Uterus (tissue), 4 donors: Measurements from ENCODE around the gene RHOXF2B. TPM values are rescaled to one million over a fixed set of nuclear protein-coding genes. Genes with fewer than 3 reads are reported as not detected.
"Not testable (repeated sequence)": the region's sequence is repeated elsewhere in the genome, so short reads cannot be mapped to it uniquely, and the experiment has no call there.

Experiments
- DNase-seq, 2 donors: peaks; one replicate each; pipeline ENCODE4 v3.0.0-alpha.2; 2019 to 2020
- H3K27ac ChIP-seq, 2 donors: fragments of 200-600 bp; sonication (generic); 1 replicate in 1 of 2; 2 replicates in 1 of 2; pipeline ENCODE4 v1.5.1; 2016 to 2018
- H3K27me3 ChIP-seq, 2 donors: fragments of 200-600 bp; sonication (generic); one replicate each; pipeline ENCODE4 v1.5.1; 2018 to 2019; ENCODE audit warnings: control low read depth in 1 of 2
- H3K36me3 ChIP-seq, 2 donors: fragments of 200-600 bp; sonication (generic); one replicate each; pipeline ENCODE4 v1.5.1; 2019; ENCODE audit warnings: control low read depth in 1 of 2
- H3K4me1 ChIP-seq, 2 donors: fragments of 200-600 bp; sonication (generic); one replicate each; pipeline ENCODE4 v1.5.1; 2018 to 2019; ENCODE audit warnings: control low read depth in 1 of 2
- H3K4me3 ChIP-seq, 2 donors: fragments of 200-600 bp; sonication (generic); 1 replicate in 1 of 2; 2 replicates in 1 of 2; pipeline ENCODE4 v1.5.1; 2018 to 2019; ENCODE audit warnings: mild to moderate bottlenecking in 1 of 2
- H3K9me3 ChIP-seq, 2 donors: fragments of 200-600 bp; sonication (generic); one replicate each; pipeline ENCODE4 v1.5.1; 2019; ENCODE audit warnings: control low read depth in 1 of 2
- CTCF ChIP-seq, 4 experiments: fragments of 200-600 bp in 2 of 4; fragments of 450-650 bp in 2 of 4; sonication (generic) in 2 of 4; IDR thresholded peaks; one replicate each; pipeline ENCODE4 v1.5.1; 2016 to 2019; ENCODE audit warnings: antibody characterized with exemption in 4 of 4, mild to moderate bottlenecking in 2 of 4, moderate library complexity in 1 of 4
- POLR2A ChIP-seq, 2 donors: fragments of 450-650 bp; IDR thresholded peaks; one replicate each; pipeline ENCODE4 v1.6.1; 2016; ENCODE audit warnings: antibody characterized with exemption in 2 of 2, mild to moderate bottlenecking in 1 of 2, moderate library complexity in 1 of 2
- intact Hi-C: fragments of 100-400 bp; cut with DNase I; formaldehyde crosslinking; loops from one replicate; pipeline ENCODE4 v1.15.1; 2023; ENCODE audit warnings: low total_unique reads
- total RNA-seq, 4 donors: library from RNA; depleted of rRNA in 3 of 4; stranded (reverse); fragments of >200 nt in 3 of 4; gene quantifications; one replicate each; pipeline versions ENCODE4 v1.1.0 to v1.2.4, GENCODE V29; 2014 to 2023
- donor health status: DM: yes; HTN: yes; CAD: no.

The RHOXF2B gene
- not detected for total RNA-seq

DNA sequence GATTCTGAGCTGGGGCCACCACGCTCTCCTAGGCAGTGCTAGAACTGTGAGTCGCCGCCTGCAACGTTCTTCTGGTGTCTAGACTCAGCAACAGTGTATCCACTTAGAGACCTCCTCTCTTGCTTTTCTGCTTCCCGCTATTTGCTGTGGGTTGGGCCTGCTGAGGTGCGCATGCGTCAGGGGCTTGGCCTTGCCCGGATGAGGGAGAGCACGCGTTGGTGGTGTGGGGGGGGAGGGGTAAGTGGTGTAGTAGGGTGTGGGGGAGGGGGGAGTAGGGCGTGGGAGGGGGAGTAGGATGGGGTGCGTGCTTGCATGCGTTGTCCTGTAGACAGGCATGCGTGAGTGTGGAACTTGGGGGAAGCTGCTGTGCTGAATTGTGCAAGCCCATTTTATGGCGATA, at the start of gene RHOXF2B:
RHOXF2B (minus strand) TSS at position 101 of the 400 bp plus-strand sequence. CDS start 138 bp downstream, outside the sequence.
- H3K27ac ChIP-seq, intact Hi-C loops, H3K9me3 ChIP-seq, H3K27me3 ChIP-seq, H3K36me3 ChIP-seq, H3K4me1 ChIP-seq, H3K4me3 ChIP-seq, DNase-seq: not testable (repeated sequence)

DNA sequence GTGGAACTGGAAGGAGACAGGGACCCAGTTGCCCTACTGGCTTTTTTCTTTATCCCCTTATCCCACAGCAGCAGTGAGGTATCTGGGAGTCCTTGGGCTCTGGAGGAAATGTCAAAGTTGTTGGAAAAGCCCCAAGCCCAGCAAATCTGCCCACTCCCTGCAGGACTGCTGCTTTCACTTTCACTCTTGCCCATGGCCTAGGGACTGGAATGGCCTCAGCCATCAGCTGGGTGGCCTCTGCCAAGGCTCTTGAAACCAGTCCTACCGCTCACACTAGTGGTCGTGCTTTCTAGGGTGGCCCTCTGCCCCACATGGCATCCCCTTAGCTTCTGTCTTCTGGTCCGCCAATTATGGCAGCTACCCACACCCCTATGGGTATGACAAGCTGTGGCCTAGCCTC, 48.0 kb upstream of the RHOXF2B start:
- H3K27ac ChIP-seq: no peak overlapping the region
- H3K9me3 ChIP-seq: no peaks in the 10 kb centered on the region
- H3K27me3 ChIP-seq: no peaks in the 10 kb centered on the region
- no peaks in the 10 kb centered on the region for H3K36me3 ChIP-seq
- no peaks in the 10 kb centered on the region for H3K4me1 ChIP-seq
- intact Hi-C loops: no loop called here
- H3K4me3 ChIP-seq: no peak overlapping the region
- DNase-seq: no peak
- TF ChIP-seq CTCF (IDR thresholded peaks at IDR 0.05): no peak
- TF ChIP-seq POLR2A (IDR thresholded peaks at IDR 0.05): no peak

DNA sequence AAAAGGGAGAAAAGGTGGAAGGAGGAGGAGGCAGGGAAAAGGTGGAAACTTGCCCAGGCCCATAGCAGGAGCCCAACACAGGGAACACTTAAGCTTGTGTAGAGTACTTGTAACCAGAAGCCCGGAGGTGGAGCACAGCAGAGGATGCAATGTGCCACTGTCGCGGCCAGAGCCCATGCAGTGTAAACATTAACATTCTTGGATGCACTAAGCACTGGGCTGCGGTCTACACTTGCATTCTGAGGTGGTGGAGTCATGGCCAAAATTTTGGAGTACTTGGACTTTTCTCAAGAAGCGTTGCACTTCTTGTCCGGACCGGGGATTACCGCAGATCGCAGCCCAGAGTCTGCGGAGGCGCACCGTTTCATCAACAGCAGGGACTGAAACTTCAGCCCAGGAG, 42.7 kb upstream of the RHOXF2B start:
- no peaks in the 10 kb centered on the region for H3K36me3 ChIP-seq
- no peaks in the 10 kb centered on the region for H3K27me3 ChIP-seq
- no peak overlapping the region for H3K4me3 ChIP-seq
- H3K4me1 ChIP-seq: no peaks in the 10 kb centered on the region
- intact Hi-C loops: no loop called here
- no peak for TF ChIP-seq CTCF (IDR thresholded peaks at IDR 0.05)
- no peak for TF ChIP-seq POLR2A (IDR thresholded peaks at IDR 0.05)
- H3K27ac ChIP-seq: no peak overlapping the region
- no peaks in the 10 kb centered on the region for H3K9me3 ChIP-seq
- no peak for DNase-seq

DNA sequence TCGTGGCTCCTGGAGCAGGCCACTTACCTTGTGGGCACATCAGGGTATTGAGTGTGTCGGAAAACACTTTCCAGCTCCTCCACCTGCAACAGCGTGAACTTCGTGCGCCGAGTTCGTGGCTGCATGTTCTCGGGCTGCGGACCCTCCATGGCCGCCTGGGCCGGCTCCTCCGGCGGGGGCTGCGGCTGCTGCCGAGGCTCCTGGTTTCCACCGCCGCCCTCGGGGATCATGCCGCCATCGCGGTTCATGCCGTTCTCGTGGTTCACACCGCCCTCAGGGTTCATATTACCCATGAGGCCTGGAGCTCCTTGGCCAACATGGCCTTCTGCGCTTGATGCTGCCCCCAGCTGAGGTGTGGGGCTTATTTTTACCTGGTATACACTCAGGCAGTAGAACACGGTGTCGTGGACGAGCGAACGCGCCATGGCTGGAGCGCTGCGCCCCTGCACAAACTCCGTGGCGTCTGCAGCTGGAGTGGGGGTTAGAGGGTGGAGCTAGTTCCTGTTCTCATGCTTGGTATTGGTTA, 38.0 kb upstream of the RHOXF2B start, which contains the start of gene RHOXF1:
RHOXF1 (minus strand) TSS at position 476 of the 526 bp plus-strand sequence; CDS start at position 425, 51 bp downstream.
- intact Hi-C loops: no loop called here
- H3K4me1 ChIP-seq: no peaks in the 10 kb centered on the region
- no peak for DNase-seq
- no peaks in the 10 kb centered on the region for H3K36me3 ChIP-seq
- no peak within 1 kb of the TSS for H3K27ac ChIP-seq
- no peaks in the 10 kb centered on the region for H3K27me3 ChIP-seq
- TF ChIP-seq CTCF (IDR thresholded peaks at IDR 0.05): no peak
- H3K9me3 ChIP-seq: no peaks in the 10 kb centered on the region
- H3K4me3 ChIP-seq: no peak within 1 kb of the TSS

DNA sequence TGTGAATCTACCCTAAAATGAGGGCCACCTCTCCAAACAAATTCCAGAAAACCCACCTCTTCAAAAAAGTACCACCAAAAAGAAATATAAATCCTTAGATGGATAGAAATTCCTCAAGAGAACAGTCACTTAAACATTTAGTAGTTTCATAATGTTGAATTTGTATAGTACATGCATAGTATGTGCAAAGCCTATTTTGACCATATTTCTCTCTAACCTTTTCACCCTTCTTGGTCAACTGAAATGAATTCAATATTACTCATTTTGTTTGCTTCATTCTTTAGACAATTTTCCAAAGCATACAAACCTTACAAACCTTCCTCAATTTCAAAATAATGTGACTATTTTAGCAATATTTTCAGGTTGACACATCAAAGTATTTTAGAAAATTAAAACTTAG, 34.1 kb upstream of the RHOXF2B start:
- H3K9me3 ChIP-seq: no peaks in the 10 kb centered on the region
- intact Hi-C loops: no loop called here
- no peak for DNase-seq
- H3K27ac ChIP-seq: no peak overlapping the region
- TF ChIP-seq POLR2A (IDR thresholded peaks at IDR 0.05) (no peak), CTCF (IDR thresholded peaks at IDR 0.05) (no peak)
- H3K36me3 ChIP-seq: no peaks in the 10 kb centered on the region
- no peaks in the 10 kb centered on the region for H3K4me1 ChIP-seq
- no peak overlapping the region for H3K4me3 ChIP-seq
- no peaks in the 10 kb centered on the region for H3K27me3 ChIP-seq

DNA sequence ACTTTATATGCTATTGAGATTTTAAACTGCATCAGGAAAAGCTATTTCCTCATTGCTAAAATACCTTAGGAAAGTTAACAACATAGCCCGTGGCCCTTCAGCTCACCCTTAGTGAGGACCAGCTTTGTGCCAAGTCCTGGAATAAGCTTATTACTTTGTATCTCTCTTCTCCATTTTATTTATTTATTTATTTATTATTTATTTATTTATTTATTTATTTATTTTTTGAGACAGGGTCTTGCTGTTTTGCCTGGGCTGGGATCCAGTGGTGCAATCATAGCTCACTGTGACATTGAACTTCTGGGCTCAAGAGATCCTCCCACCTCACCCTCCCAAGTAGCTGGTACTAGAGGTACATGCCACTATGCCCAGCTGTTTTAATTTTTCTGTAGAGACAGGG, 31.9 kb upstream of the RHOXF2B start:
- Histone ChIP-seq H3K4me1 (no peaks in the 10 kb centered on the region), H3K27ac (no peak overlapping the region), H3K27me3 (no peaks in the 10 kb centered on the region), H3K9me3 (no peaks in the 10 kb centered on the region), H3K36me3 (no peaks in the 10 kb centered on the region), H3K4me3 (no peak overlapping the region)
- no peak for TF ChIP-seq POLR2A (IDR thresholded peaks at IDR 0.05)
- no peak for TF ChIP-seq CTCF (IDR thresholded peaks at IDR 0.05)
- intact Hi-C loops: no loop called here
- no peak for DNase-seq

DNA sequence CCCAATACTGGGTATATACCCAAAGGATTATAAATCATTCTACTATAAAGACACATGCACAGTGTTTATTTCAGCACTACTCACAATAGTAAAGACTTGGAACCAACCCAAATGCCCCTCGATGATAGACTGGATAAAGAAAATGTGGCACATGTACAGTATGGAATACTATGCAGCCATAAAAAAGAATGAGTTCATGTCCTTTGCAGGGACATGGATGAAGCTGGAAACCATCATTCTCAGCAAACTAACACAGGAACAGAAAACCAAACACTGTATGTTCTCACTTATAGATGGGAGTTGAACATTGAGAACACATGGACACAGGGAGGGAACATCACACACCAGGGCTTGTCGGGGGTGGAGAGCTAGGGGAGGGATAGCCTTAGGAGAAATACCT, 27.2 kb upstream of the RHOXF2B start:
- H3K27me3 ChIP-seq, intact Hi-C loops, H3K36me3 ChIP-seq, H3K4me3 ChIP-seq, H3K4me1 ChIP-seq, H3K27ac ChIP-seq, DNase-seq: not testable (repeated sequence)
- peaks cover 0 to 15% of the 10 kb centered on the region in 2 donors for H3K9me3 ChIP-seq

- intact Hi-C loops, H3K27ac ChIP-seq, DNase-seq, H3K4me1 ChIP-seq, H3K27me3 ChIP-seq, H3K4me3 ChIP-seq, H3K36me3 ChIP-seq: not testable (repeated sequence)
- peaks cover 0 to 15% of the 10 kb centered on the region in 2 donors for H3K9me3 ChIP-seq
Measured at GRCh38 chrX:120101057-120101456, 23.6 kb upstream of the RHOXF2B start.
